Measurements from ENCODE around the gene VAMP8. TPM values are rescaled to one million over a fixed set of nuclear protein-coding genes. Genes with fewer than 3 reads are reported as not detected.

Gene VAMP8
- total and polyA plus RNA-seq, 12 donors, result 4.9 to 56.8 (median 11.3) TPM

GRCh38 chr2:85584857-85585780 lies 7.7 kb downstream of the VAMP8 start:
- ATAC-seq, result peak; percentile 36 to 78 (median 68)
- H3K27me3 ChIP-seq, result no peaks in the 10 kb centered on the region
- H3K4me1 ChIP-seq, result peaks cover 11 to 80% (median 64%) of the 10 kb centered on the region in 9 donors
- intact Hi-C loops (cut with DNase I), result no loop called here
- H3K4me3 ChIP-seq, result peak overlapping the region; percentile 45 to 83 (median 76)
- no peaks in the 10 kb centered on the region for H3K9me3 ChIP-seq
- 31 to 46% methylated on average over 9 of the region's 9 CpGs for WGBS, 2 donors
- peak in 1 of 2 donors; percentile 54 for DNase-seq
- peak overlapping the region; percentile 62 to 97 (median 93) for H3K27ac ChIP-seq
- peaks cover 0 to 15% (median 0%) of the 10 kb centered on the region in 9 donors for H3K36me3 ChIP-seq
- TF ChIP-seq CTCF (IDR thresholded peaks at IDR 0.05), result no peak

- peak overlapping the region; percentile 21 to 97 (median 93) for H3K27ac ChIP-seq
- intact Hi-C loops (cut with DNase I), result no loop called here
- DNase-seq (no peak), ATAC-seq (peak in 3 of 8 donors; percentile 0 to 3 (median 2))
- H3K9me3 ChIP-seq, result no peaks in the 10 kb centered on the region
- H3K36me3 ChIP-seq, result peaks cover 0 to 15% (median 0%) of the 10 kb centered on the region in 9 donors
- H3K4me3 ChIP-seq, result peak overlapping the region in 8 of 10 donors; percentile 55 to 83 (median 78)
- TF ChIP-seq CTCF (IDR thresholded peaks at IDR 0.05), result no peak
- H3K27me3 ChIP-seq, result no peaks in the 10 kb centered on the region
- H3K4me1 ChIP-seq, result peaks cover 13 to 82% (median 67%) of the 10 kb centered on the region in 9 donors
- 50 to 77% methylated on average over 1 of the region's 1 CpG for WGBS, 2 donors
These were observed 8.4 kb downstream of the VAMP8 start for GRCh38 chr2:85585781-85586105.

- intact Hi-C loops (cut with DNase I), result no loop called here
- WGBS, 2 donors, result 70 to 78% methylated on average over 4 of the region's 4 CpGs
- Histone ChIP-seq H3K27me3 (no peaks in the 10 kb centered on the region), H3K36me3 (peaks cover 0 to 12% (median 0%) of the 10 kb centered on the region in 9 donors), H3K9me3 (no peaks in the 10 kb centered on the region), H3K4me1 (peaks cover 17 to 91% (median 84%) of the 10 kb centered on the region in 9 donors), H3K4me3 (no peak overlapping the region), H3K27ac (peak overlapping the region; percentile 63 to 97 (median 86))
- TF ChIP-seq CTCF (IDR thresholded peaks at IDR 0.05), result no peak
- ATAC-seq (no peak), DNase-seq (no peak)
These were observed 10.8 kb downstream of the VAMP8 start for GRCh38 chr2:85588236-85588635.

GRCh38 chr2:85588645-85589044 lies 11.3 kb downstream of the VAMP8 start:
- TF ChIP-seq CTCF (IDR thresholded peaks at IDR 0.05), result no peak
- Histone ChIP-seq H3K4me3 (no peak overlapping the region), H3K36me3 (peaks cover 0 to 16% (median 0%) of the 10 kb centered on the region in 9 donors), H3K9me3 (no peaks in the 10 kb centered on the region), H3K27ac (peak overlapping the region; percentile 63 to 97 (median 86)), H3K27me3 (no peaks in the 10 kb centered on the region), H3K4me1 (peaks cover 17 to 90% (median 83%) of the 10 kb centered on the region in 9 donors)
- no peak for ATAC-seq
- intact Hi-C loops (cut with DNase I), result no loop called here
- 77 to 81% methylated on average over 4 of the region's 4 CpGs for WGBS, 2 donors
- DNase-seq, result no peak

Data from heart right ventricle (tissue), 16 donors.